ENCODE data around the gene CCDC197.
A peak's percentile ranks its signal among the peaks of the same experiment; 100 is the strongest.

Gene CCDC197

DNA sequence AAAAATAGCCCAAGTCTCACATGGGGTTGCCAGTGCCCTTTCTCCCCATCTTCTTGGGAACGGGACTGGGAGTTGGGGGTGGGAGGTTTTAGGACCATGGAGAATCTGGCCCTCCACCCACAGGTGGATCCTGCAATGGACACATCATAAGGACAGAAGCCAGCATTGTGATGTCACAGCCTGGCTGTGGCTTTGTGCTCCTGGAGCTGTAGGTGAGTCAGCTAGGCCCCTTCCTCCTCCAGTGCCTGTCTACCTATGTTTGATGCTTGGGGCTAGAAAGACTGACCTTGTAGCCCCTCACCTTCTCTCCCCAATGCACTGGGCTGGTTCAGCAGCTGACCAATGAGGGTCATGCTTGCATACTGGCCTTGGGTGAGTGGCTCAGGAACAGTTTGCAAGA, at the start of gene CCDC197:
Gene CCDC197 (plus strand): TSS at position 220 of the 400 bp plus-strand sequence. CDS start 831 bp downstream, outside the sequence.
- no peak for DNase-seq

DNA sequence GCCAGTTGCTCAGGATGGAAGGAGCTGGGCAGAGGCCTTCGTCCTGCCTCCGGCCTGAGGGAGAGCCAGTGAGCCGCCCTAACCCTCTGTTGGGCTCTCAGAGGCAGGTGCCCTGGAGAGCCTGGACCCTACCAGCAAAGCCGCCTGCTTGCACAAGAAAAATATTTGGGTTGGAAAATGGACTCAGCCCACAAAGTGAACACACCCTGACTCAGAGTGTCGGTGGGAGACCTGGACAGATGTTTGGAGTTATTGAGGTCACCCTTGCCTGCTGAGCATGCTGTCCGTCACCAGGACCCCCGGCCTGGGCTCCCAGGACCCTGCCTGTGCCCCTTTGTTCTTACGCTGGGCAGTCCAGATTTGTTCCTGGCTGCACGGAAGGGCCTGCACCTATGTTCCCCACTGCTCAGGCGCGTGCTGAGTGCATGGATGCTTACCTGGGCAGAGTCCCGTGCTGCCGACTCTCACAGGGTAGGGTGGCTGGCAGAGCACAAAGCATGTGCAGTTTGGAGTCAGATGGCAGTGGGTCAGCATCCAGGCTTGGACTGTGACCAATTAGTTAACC, 47.5 kb upstream of the CCDC197 start:
- no peak for DNase-seq

DNA sequence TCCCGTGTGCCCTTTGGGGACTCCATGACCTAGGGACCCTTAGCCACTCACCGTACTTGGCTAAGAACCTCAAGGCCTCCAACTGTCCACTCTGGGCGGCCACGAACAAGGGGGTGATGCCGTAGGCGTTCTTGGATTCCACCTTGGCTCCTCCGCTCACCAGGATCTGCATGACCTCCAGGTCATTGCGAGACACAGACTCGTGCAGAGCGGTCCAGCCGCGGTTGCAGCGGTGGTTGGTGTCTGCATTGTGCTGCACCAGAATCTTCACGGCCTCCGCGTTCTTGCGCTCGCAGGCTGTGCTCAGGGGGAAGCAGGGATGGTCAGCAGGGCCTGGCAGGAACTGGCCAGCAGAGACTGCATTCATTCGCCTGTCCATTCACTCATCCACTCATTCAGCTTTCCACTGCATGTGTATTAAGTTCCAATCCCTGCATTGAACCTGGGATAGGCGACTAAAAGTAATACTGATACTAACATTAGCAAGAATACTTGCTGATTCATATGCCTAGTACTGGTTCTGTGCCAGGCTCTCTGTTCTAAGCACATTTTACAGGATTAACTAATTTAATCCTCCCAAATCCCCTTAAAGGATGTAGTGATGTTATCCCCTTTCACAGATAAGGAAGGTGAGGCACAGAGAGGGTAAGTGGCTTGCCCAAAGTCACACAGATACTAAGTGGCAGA, 46.0 kb upstream of the CCDC197 start:
- DNase-seq: no peak

DNA sequence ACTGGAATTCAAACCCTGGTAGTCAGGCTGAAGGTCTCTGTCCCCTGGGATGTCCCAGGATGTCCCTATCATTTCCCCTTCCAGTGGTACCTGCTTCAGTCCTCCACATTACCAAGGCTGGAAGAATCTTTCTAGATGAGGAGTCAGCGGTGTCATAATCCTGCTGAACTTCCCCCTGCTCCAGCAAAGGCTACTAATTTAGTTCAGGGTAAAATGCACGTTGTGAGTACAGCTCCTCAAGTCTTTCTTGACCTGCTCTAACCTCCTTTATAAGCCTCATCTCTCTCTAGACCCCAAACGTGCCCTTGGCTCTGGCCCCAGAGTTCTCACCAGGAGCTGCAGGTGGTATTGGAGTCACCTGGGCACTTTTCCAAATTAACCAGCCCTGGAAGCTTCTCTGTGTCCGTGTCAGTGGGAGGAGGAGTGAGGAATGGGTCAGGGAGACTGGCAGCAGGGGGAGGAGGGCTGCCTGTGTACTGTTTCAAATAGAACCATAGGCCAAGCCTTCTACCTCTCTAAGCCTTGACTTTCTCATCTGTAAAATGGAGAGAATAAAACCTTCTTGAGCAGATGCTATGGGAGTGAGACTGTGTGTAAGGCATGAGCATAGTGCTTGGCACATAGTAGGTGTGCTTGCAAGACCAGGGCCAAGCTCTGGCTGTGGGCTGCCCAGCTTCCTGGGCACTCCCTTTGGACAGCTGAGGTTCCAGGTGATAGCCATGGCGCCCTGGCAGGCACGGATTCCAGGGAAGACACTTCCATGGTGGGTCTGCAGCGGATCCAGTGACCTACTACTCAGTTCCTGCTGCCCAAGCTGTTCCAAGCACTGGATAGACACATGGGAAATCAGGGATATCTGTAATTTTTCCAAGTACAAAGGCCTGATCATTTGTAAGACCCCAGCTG, 45.2 kb upstream of the CCDC197 start:
- no peak for DNase-seq

DNA sequence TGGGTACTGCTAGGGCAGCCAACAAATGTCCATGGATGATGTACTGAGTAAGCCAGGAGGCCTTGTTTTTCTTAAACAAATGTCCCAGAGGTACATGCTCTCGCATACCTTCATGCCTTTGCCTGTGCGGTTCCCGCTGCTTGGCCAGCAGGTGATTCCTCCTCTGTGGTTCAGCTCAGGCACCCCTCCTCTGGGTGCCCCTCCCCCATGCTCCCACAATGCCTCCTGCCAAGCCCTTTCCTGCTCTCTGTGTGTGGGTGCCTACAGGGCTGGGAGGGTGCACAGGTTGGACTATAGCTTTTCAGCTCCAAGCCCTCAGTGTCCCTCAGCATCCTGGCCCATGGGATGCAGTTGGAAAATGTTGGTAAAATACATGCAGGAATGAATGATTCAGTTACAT, 44.3 kb upstream of the CCDC197 start:
- no peak for DNase-seq

DNA sequence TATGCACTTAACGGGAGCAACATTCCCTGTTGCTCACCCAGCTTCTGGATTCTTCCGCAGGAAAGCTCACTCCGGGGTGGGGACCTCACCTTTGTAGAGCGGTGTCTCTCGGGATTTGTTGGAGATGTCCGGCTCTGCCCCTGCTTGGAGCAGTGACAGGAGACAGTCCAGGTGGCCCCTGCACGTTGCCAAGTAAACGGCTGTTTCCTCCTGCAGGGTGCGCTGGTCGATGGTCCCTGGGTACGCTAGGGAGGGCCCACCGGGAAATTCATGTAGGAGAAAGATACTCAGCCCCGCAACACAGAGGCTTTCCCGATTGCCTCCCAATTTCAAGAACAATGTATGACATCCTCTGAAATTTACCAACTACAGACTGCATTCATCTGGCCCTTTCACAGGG, 43.8 kb upstream of the CCDC197 start:
- no peak for DNase-seq

DNA sequence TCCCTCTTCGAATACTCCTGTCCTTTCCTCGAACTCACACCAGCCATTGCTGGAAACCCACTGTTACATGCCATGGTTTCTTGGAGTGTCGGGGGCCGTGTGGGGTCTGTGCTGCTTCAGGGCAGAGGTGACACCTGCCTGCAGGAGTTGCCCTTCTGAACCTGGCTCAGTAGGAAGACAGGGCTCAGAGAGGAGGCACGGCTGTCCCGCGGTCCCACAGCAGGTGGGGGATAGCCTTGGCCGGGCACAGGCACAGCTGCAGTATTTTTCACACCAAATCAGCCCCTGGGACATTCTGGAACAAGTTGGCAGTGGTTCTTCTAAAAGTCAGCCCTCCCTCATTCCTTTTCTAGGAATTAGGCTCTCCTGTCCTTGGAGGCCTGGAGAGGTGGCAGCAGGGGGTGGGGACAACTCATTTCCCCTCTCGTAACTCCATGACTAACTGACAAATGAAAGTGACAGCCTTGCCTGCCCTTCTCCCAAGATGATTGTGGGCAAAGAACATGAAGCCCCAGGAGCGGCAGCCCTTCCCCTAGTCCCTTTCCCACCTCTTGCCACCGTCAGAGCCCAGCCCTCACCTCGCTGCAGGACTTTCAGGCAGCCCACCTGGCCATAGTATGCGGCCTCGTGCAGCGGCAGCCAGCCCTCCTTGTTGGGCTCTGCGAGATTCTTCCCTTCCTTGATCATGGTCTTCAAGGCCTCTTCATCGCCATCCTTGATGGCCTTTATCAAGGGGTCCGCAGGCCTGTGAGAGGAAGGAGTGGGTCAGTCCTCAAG, 43.2 kb upstream of the CCDC197 start:
- DNase-seq: no peak

DNA sequence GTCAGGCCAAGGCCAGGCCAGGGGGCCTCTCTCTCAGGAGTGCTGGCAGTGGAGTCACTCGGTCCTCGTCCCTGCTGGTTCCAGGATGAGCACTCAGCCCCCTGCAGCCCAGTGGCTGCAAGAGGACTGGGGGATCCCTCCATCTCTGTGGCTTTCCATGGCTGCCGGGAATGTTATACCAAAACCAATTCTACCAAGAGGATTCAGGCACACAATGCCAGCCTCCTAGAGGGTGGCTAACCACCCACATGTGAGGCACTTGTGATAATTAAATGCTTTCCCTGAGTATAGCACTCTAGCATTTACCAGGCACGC, 42.6 kb upstream of the CCDC197 start:
- DNase-seq: no peak

DNA sequence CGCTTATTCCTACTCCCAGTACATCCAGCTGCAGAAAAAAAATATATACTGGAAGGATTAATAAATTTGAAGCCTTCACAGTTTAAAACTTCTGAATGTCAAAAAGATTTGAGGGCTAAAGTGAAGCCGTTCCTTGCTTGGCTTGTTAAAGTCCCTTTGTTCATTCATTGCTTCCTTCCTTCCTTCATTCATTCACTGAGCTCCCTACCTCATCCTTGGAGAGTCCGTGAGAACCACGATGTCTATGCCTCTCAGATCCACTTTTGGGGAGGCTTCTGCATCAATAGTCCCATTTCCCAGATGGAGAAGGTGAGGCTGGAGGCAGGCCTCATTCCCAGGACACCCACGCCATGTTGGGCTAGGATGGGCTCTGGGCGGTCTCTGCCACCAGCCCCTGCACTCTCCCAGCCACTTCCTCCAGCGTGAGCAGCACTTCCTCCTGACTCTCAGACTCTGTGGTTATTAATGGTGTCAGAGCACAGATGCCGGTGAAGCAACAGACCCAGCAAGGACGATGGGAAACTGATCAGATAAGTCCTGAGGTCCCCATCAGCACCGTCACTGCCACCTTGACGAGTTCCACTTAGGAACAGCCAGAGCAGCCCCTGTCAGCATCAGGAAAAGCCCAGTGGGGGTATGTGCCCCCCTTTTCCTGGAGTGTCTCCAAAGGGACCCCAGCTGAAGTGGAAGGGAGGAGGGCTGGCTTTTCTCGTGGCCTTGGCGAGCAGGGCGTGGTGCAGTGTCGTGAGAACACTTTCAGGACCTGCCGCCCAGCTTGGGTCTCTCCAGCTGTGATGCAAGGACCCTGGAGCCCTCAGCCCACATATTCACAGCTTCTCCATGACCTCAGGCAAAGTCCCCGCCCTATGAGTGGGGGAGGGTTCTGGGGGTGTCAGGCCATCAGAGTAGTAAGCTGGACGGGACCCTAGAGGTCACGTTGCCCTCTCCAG, 41.9 kb upstream of the CCDC197 start:
- no peak for DNase-seq

DNA sequence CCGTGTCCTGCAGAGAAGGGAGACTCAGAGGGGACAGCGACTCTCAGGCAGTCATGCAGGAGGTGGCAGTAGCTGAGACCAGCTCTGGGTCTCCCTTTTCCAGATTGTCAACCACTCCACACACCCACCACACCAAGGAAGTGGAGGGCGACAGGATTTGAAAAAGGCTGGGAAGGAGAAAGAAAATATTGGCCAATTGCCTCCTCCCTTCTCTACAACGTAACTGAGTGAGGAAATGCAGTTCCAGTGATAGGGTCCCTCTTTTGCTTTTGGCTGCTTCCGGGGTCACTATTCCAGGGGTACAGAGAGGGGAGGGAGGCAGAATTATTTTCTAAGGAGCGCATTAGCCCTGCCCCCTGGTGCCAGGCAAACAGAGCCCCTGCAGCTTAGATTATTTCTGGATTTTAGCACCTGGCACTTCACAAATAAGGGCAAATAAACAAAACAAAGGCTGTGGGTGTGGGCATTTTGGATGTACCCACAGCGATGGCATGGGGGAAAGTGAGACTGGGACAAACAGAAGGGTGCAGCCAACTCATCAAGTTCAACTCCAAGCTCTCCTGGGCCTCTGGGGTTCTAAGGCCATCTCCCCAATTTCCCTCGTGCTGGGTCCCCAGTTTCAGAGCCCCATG, 41.1 kb upstream of the CCDC197 start:
- DNase-seq: no peak

DNA sequence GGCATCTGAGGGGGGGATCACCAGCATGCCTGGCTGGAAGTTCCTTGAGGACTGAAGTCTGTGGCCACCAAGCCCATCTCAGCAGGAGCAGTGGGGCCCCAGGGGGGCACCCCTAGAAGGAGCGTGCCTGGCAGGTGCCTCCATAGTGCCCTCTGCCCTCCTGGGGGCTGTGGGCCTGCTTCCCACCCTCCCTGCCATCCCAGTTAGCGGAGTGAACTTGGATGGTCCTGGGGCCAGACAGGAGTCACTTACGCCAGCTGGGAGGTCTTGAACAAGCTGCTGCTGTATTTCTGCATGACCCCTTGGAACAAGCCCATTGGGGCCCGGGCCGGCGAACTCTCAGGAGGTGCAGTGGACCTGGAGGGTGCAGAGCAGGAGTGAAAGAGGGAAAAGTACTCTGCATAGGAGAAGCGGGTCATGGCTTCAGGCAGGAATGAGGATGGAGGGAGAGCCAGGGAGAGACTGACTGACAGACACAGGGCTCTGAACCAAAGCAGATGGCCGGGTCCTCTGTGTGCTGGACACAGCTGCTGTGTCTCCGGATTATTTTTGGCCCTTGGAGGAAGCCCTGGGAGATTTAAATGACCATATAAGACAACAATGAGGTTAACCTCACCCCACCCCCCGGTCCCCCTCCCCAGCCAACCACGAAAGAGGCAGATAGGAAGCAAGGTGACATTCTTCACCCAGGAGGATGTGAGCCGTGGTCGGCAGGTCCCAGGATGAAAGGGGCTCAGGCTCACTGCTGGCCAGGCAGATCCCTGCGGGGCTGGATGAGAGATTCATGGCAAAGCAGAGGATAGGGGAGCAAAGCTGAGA, 40.4 kb upstream of the CCDC197 start:
- DNase-seq: no peak

DNA sequence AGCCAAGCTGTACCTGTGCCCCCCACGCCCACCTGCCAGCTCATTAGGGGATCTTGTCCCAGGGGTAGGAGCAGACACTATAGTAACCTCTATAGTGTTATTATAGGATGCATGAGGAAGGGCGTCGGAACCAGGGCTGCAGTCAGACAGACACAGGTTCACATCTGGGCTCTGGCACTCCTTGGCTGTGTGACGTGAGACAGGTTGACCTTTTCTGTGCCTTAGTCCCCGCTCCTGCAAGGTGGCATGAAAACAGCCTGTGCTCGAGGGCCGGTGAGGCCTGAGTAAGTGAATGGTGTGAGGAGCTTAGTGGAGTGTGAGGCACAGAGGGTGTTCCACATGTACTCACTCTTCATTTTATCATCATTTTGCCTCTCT, 39.8 kb upstream of the CCDC197 start:
- DNase-seq: no peak

DNA sequence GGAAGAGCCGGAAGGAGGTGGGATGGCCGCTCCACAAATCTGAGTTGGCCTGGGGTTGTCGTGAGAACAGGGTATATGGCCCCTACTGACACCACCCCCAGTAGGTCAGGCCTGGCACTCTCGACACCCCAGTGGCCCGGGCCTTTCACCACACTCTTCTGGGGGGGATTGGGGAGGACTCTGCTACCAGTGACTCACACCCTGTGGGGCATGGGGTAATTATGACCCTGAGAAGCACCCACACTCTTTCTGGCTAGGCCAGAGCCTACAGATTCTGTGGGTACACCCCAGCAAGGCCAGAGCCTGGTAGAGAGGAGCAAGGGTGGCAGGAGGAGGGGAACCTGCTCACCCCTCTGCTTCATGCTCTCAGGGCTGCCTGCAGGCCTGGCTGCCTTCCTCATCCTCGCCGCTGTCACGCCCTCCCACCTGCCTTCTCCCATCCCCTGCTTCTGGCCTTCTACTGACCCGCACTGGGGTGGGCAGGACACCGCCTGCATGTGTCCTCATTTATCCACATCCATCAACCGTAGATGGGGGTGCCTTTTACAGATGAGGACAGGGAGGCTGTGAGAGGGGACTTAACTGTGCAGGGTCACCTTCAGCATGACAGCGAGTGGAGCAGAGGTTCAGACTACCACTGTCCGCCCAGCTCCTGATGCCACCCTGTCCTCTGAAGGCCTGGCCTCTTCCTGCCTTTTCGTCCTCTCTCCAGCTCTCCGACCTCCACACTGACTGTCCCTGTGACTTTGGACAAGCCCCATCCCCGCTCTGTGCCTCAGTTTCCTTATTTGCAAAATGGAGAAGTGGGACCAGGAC, 39.1 kb upstream of the CCDC197 start:
- no peak for DNase-seq

DNA sequence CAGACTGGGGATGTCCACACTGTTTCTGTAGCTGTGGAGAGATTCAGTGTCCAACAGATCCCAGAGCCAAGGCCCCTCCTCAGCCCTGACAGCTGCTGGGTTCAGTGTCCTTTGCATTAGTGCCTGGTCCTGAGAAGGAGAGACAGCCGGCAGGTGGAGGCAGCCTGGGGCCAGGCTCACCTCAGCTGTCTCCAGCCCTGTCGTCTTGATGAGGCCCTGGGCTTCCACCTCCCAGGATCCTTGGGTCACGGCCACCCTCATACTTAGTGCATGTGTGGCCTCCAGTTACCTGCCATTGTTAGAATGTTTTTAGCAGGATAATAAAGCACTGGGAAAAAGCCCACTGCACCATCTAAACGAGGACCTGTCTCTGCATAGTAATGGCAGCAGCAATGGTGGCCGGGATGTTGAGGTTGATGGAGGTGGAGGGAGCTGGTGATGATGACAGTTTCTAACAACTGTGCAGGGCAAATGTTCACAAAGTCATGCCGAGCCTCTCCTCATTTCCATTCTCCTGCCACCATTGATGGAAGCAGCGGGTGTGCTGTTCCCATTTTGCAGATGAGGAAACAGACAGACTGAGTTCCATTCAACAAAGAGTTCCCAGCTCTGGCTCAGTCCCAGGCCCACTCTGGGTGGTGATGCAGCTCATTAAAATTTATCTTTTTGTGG, 38.4 kb upstream of the CCDC197 start:
- DNase-seq: no peak

DNA sequence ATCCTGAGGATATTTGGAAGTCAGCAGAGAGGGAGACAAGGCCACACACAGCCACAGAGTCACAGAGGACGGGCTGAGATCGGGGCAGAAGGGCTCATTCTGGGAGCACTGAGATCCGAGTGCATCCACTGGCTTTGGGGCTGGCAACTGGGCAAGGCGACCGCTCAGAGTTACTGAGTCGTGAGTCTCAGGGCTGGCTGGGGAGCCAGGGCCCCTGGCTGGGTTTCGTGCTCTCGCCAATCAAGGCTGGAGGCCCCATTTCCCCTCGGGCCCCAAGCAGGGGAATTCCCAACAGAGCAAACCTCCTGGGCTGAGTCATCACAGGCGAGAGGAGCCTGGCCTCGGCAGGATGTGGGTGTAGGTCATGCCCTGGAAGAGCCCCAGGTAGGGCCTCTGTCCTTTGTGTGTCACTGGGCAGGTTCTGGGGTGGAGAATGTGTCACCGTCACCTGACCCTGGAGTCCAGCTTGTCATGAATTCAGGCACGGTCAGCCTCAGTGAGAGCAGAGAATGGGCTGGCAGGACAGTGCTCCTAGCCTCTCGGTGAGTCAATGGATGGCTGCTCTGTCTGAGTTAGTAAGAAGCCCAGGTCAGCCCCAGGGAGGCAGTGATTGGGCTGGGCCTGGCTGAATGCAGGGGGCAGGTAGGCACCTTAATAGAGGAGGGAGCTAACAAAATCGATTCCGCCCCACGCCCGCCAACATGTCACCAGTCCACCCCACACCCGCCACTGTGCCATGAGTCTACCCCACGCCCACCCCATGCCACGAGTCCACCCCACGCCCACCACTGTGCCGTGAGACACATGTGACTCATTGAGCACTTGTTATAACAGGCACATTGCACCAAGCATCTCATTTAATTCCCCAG, 37.6 kb upstream of the CCDC197 start:
- DNase-seq: peak; percentile 85 to 89

DNA sequence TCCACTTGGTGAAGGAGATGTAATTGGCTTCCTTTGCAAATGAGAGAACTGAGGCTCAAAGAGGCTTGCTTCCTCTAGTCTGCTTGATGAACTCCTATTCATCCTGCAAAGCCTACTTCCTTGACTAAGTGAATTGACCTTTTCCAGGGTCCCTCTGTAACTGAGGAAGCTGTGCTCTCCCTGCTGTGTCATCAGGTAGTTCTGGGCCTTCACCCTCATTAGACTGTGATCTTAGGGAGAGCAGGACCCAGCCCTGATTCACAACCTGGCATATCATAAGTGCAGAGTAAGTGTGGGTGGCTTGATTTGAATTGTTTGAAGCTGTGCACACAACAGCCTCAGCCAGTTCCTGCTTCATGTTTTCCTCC, 37.0 kb upstream of the CCDC197 start:
- peak in 1 of 2 experiments; percentile 37 for DNase-seq

DNA sequence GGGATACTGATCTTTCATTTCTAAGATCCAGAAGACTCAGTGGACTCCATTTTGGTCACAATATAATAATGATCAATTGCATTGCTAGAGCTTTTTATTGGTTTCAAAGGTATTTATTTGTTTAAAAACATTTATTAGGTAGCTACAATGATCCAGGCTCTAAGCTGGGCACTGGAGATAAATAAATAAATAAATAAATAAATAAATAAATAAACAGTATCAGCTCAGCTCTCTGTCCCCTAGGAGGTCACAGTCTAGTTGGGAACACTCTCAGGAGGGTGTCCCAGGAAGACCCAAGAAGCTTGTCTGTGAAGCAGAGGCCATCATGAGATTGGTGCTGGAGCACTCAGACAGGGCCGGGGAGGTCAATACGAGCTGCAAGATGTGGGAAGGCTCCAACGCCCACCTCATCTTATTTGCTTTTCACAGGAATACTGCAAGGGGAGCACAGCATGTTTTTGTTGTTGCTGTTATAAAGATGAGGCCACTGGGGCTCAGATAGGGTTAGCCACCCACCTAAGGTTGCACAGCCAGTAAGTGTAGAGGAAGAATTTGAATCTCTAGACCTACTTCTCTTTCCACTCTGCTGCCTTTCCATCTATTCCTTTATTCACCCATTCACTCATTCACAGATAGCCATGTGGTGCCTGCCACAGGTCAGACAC, 36.2 kb upstream of the CCDC197 start:
- no peak for DNase-seq

DNA sequence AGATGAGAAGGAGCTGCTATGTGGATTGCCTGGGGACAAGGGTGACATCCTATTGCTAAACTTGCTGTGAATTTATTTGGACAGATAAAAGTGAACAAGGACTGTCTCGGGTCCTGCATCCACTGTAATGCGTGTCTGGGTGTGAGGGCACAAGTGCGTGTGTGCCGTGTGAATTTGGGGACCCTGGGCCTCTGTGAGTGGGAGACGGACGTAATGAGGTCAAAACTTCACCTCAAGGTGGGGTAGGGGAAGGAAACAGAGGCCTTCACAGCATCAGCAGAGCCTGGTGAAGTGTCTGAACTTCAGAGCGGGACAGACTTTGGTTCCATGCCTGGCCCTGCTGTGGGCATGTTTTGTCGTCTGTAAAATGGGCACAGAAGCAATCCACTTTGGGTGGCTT, 35.5 kb upstream of the CCDC197 start:
- no peak for DNase-seq
